ENCODE measurements around the gene LGR4.
"Not testable (repeated sequence)": the region's sequence is repeated elsewhere in the genome, so short reads cannot be mapped to it uniquely, and the experiment has no call there.

LGR4 gene

GRCh38 chr11:27456795-27457329, 15.7 kb downstream of the LGR4 start:
- DNase-seq, result no peak

- no peak for DNase-seq
Observed at GRCh38 chr11:27456140-27456794, 16.3 kb downstream of the LGR4 start.

GRCh38 chr11:27455667-27456066, 16.9 kb downstream of the LGR4 start:
- DNase-seq, result no peak

- no peak for DNase-seq
Observed at GRCh38 chr11:27453701-27454100, 18.9 kb downstream of the LGR4 start.

GRCh38 chr11:27452147-27452546, 20.4 kb downstream of the LGR4 start:
- DNase-seq, result no peak

- no peak for DNase-seq
Observed at GRCh38 chr11:27451244-27451965, 21.2 kb downstream of the LGR4 start.

GRCh38 chr11:27448184-27448540, 24.4 kb downstream of the LGR4 start:
- DNase-seq, result not testable (repeated sequence)

- DNase-seq, result no peak
Observed at GRCh38 chr11:27447288-27448183, 25.1 kb downstream of the LGR4 start.

GRCh38 chr11:27445625-27446024, 27.0 kb downstream of the LGR4 start:
- no peak for DNase-seq

- no peak for DNase-seq
Observed at GRCh38 chr11:27444801-27445215, 27.8 kb downstream of the LGR4 start.

- DNase-seq, result no peak
Observed at GRCh38 chr11:27443746-27444507, 28.7 kb downstream of the LGR4 start.

GRCh38 chr11:27443227-27443626, 29.4 kb downstream of the LGR4 start:
- no peak for DNase-seq

- DNase-seq, result no peak
Observed at GRCh38 chr11:27440090-27440489, 32.5 kb downstream of the LGR4 start.

- DNase-seq, result no peak
Observed at GRCh38 chr11:27438595-27438981, 34.0 kb downstream of the LGR4 start.

GRCh38 chr11:27437829-27438594, 34.6 kb downstream of the LGR4 start:
- no peak for DNase-seq

- no peak for DNase-seq
Observed at GRCh38 chr11:27436916-27437315, 35.7 kb downstream of the LGR4 start.

- DNase-seq, result no peak
Observed at GRCh38 chr11:27433742-27434141, 38.8 kb downstream of the LGR4 start.

GRCh38 chr11:27431808-27432207, 40.8 kb downstream of the LGR4 start:
- DNase-seq, result no peak

GRCh38 chr11:27429761-27430393, 42.7 kb downstream of the LGR4 start:
- DNase-seq, result no peak

GRCh38 chr11:27427183-27427980, 45.2 kb downstream of the LGR4 start:
- no peak for DNase-seq
